ENCODE results near the gene E4F1. TPM values are rescaled to one million over a fixed set of nuclear protein-coding genes. Genes with fewer than 3 reads are reported as not detected.

Gene E4F1
- total and polyA plus RNA-seq, 2 of the 8 experiments (the other 6 are each of a cell fraction or from before 2014, with no cell fraction given) = 22.2 to 27.0 TPM

GRCh38 chr16:2271848-2272461 is 48.6 kb downstream of the E4F1 start:
- Histone ChIP-seq H2AK5ac (ENCODE audit: low read depth, low read length) (no peak overlapping the region), H2BK15ac (ENCODE audit: low read length) (no peak overlapping the region), H3K18ac (ENCODE audit: extremely low read depth, low read length) (no peak overlapping the region), H3K9ac (replicated peaks in 1 of 4; ENCODE audit: extremely low read depth in 1 of 4, low read depth in 3 of 4, low read length in 3 of 4) (no peak overlapping the region), H3K27ac (ENCODE audit: low read depth, low read length) (no peak overlapping the region), H3K14ac (ENCODE audit: insufficient read length) (no peak overlapping the region), H3K79me2 (ENCODE audit: control insufficient read depth in 1 of 2, insufficient read depth in 2 of 2, low read length in 2 of 2) (peaks cover 4 to 16% of the 10 kb centered on the region in 2 experiments), H3K4me3 (ENCODE audit: extremely low read depth in 1 of 4, insufficient read depth in 2 of 4, low read depth in 3 of 4, low read length in 4 of 4) (no peak overlapping the region), H3K4ac (replicated peaks; ENCODE audit: insufficient read length, low read depth, low read length) (no peak overlapping the region), H3K23ac (ENCODE audit: insufficient read length) (no peak overlapping the region), H3K4me1 (replicated peaks in 1 of 4; ENCODE audit: control insufficient read depth in 3 of 4, insufficient read depth in 4 of 4, low read length in 3 of 4) (peaks cover 0 to 2% (median under 1%) of the 10 kb centered on the region in 4 experiments; a peak in 2 of 7 replicates), H3K23me2 (ENCODE audit: low read depth, low read length) (peaks cover 6% of the 10 kb centered on the region; the same call in 1 of the 2 replicates), H3K36me3 (ENCODE audit: control insufficient read depth in 2 of 4, insufficient read depth in 4 of 4, low read length in 3 of 4) (no peaks in the 10 kb centered on the region), H3K56ac (replicated peaks; ENCODE audit: insufficient read length, low read depth, low read length) (no peak overlapping the region), H4K5ac (ENCODE audit: insufficient read length, low read depth, low read length) (no peak overlapping the region), H3K27me3 (replicated peaks in 1 of 4; ENCODE audit: control insufficient read depth in 3 of 4, extremely low read depth in 1 of 4, insufficient read depth in 3 of 4, low read length in 3 of 4) (no peaks in the 10 kb centered on the region), H3K79me1 (ENCODE audit: low read depth, low read length) (peaks cover 9% of the 10 kb centered on the region), H2BK12ac (ENCODE audit: low read depth, low read length) (no peak overlapping the region), H4K8ac (ENCODE audit: extremely low read depth, insufficient read depth, low read length) (no peak overlapping the region), H2BK5ac (ENCODE audit: low read depth, low read length) (no peak overlapping the region), H3K4me2 (ENCODE audit: insufficient read depth in 1 of 2, low read depth in 2 of 2, low read length in 2 of 2) (no peak overlapping the region), H4K20me1 (replicated peaks in 1 of 2; ENCODE audit: control insufficient read depth in 1 of 2, insufficient read depth in 2 of 2, low read length in 2 of 2) (peaks cover 3 to 16% of the 10 kb centered on the region in 2 experiments), H2BK120ac (replicated peaks; ENCODE audit: low read depth, low read length) (no peak overlapping the region), H4K91ac (replicated peaks; ENCODE audit: insufficient read length, low read length) (no peak overlapping the region), H2BK20ac (ENCODE audit: low read length) (no peak overlapping the region), H3K9me3 (ENCODE audit: insufficient read depth in 2 of 2, low read depth in 1 of 2, low read length in 1 of 2) (no peaks in the 10 kb centered on the region), H2AFZ (ENCODE audit: low read length) (no peak overlapping the region)
- DNase-seq (ENCODE audit: low read depth in 1 of 2, low spot score in 2 of 2) = no peak
- WGBS, 2 experiments (ENCODE audit: extremely low coverage in 1 of 2, insufficient coverage in 1 of 2, insufficient read length in 1 of 2, insufficient replicate concordance in 2 of 2, low coverage in 1 of 2, low lambda C conversion rate in 2 of 2, missing lambda C conversion rate in 1 of 2) = 87% methylated on average over 13 of the region's 14 CpGs; no CpG with 5 or more reads in 1 of the 2 experiments
- POLR2A ChIA-PET (ENCODE audit: partially characterized antibody) = interaction anchor here (0.6 to 13.7 kb wide), 11 partner anchors 8 to 223 kb away, joined by 3 to 228 read pairs (median 5); partner anchors contain the start of genes DNASE1L2 and ECI1
- CTCF ChIA-PET (ENCODE audit: partially characterized antibody) = interaction anchor here (0.8 to 2.1 kb wide), 5 partner anchors 9 to 77 kb away, joined by 3 to 7 read pairs (median 4); partner anchors contain the start of gene ECI1
- FAIRE-seq = no peak
- no peak for TF ChIP-seq BCL11A (IDR thresholded peaks at IDR 0.05; ENCODE audit: low read depth in 2 of 2, low read length in 2 of 2)
- no peak for TF ChIP-seq SP4 (IDR thresholded peaks at IDR 0.05; ENCODE audit: low read length)
- no peak for TF ChIP-seq CREB1 (IDR thresholded peaks at IDR 0.05)
- TF ChIP-seq SIRT6 (IDR thresholded peaks at IDR 0.05; ENCODE audit: low read length) = no peak
- TF ChIP-seq RNF2 (IDR thresholded peaks at IDR 0.05; ENCODE audit: borderline replicate concordance, low read depth, low read length, missing control alignments, poor library complexity, severe bottlenecking) = no peak
